Mucosa of rectum (tissue), 2 donors: ENCODE data around the gene SIRT4.
A peak's percentile ranks its signal among the peaks of the same experiment; 100 is the strongest.
"Not testable (repeated sequence)": the region's sequence is repeated elsewhere in the genome, so short reads cannot be mapped to it uniquely, and the experiment has no call there.

Source experiments
- H3K27ac ChIP-seq, 2 donors: one replicate each; pipeline ENCODE4 v1.7.0; 2013; ENCODE audit warnings: inconsistent platforms in 2 of 2, low read depth in 2 of 2, low read length in 2 of 2
- H3K27me3 ChIP-seq, 2 donors: one replicate each; pipeline ENCODE4 v1.7.0; 2013; ENCODE audit warnings: low read length in 2 of 2; ENCODE audit not compliant: control insufficient read depth in 2 of 2, insufficient read depth in 2 of 2
- H3K36me3 ChIP-seq, 2 donors: one replicate each; pipeline ENCODE4 v1.7.0; 2013; ENCODE audit warnings: low read length in 2 of 2; ENCODE audit not compliant: control insufficient read depth in 2 of 2, insufficient read depth in 2 of 2
- H3K4me1 ChIP-seq, 2 donors: one replicate each; pipeline ENCODE4 v1.7.0; 2013; ENCODE audit warnings: low read length in 2 of 2, mild to moderate bottlenecking in 1 of 2; ENCODE audit not compliant: control insufficient read depth in 2 of 2, insufficient read depth in 2 of 2
- H3K4me3 ChIP-seq, 2 donors: one replicate each; pipeline ENCODE4 v1.7.0; 2013; ENCODE audit warnings: low read length in 2 of 2
- H3K9ac ChIP-seq, 2 donors: one replicate each; pipeline ENCODE4 v1.7.0; 2013; ENCODE audit warnings: low read length in 2 of 2, low read depth in 1 of 2, mild to moderate bottlenecking in 1 of 2
- H3K9me3 ChIP-seq, 2 donors: one replicate each; pipeline ENCODE4 v1.7.0; 2013; ENCODE audit warnings: low read length in 2 of 2; ENCODE audit not compliant: control insufficient read depth in 2 of 2
- donor health status: healthy.
- donor health status: Normal muscosa, but diverticular disease.

SIRT4 gene

DNA sequence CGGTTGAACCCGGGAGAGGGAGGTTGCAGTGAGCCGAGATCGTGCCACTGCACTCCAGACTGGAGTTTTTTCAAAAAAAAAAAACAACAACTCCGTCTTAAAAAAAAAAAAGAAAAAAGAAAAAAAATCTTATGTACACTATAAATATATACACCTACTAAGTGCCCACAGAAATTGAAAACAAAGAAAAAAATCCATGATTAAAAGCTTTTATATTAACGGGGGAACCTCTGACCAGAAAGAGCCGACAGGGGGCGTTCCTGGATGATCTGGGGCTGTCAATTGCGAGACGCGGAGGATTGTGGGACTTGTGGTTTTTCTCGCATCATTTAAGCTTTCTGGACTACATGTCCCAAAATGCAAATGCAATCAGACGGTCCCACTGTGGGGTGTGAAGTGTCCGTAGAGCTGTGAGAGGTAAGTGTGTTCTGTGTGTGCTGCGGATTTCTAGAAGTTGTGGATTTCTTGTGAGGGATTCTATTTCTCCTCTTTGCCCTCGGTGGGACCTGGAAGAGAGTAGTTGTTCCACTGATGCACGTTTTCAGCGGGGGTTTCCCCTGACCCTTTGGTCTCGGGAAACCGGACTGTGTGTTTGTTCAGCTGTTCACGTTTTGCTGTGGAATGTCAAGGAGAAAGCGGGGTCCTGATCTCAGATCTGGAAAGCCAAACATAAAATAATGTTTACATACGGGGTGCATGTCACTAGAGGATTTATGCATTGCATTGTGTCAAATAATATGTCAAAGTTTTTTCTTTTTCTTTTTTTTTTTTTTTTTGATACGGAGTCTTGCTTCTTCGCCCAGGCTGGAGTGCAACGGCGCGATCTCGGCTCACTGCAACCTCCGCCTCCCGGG, at the start of gene SIRT4:
Gene SIRT4 (plus strand): TSS at position 360 of the 854 bp plus-strand sequence. CDS start 1,241 bp downstream, outside the sequence.
- peak within 1 kb of the TSS; percentile 27 to 59 for H3K27ac ChIP-seq
- peak within 1 kb of the TSS; percentile 34 to 94 for H3K9ac ChIP-seq
- peak within 1 kb of the TSS; percentile 63 to 91 for H3K4me3 ChIP-seq
- no peaks in the 10 kb centered on the region for H3K4me1 ChIP-seq
- no peaks in the 10 kb centered on the region for H3K27me3 ChIP-seq
- no peaks in the 10 kb centered on the region for H3K9me3 ChIP-seq
- no peaks in the 10 kb centered on the region for H3K36me3 ChIP-seq

DNA sequence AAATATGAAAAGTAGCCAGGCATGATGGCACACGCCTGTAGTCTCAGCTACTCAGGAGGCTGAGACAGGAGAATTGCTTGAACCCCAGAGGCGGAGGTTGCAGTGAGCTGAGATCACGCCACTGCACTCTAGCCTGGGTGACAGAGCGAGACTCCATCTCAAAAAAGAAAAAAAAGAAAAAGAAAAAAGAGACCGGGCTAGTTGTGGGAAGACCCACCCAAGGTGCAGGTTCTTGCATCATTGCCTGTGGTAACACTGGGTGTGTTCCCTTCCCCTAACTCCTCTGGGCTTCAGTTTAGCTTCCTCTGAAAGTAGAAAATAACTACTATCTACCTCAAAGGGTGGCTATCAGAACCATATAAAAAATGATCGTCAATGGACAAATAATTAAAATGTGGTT, 48.8 kb upstream of the SIRT4 start:
- H3K4me1 ChIP-seq: peaks cover 16 to 23% of the 10 kb centered on the region in 2 donors
- H3K9me3 ChIP-seq, H3K27ac ChIP-seq, H3K4me3 ChIP-seq, H3K27me3 ChIP-seq, H3K36me3 ChIP-seq, H3K9ac ChIP-seq: not testable (repeated sequence)

GRCh38 chr12:120254809-120255208, 47.3 kb upstream of the SIRT4 start:
- H3K27ac ChIP-seq: no peak overlapping the region
- H3K4me1 ChIP-seq: peaks cover 17 to 18% of the 10 kb centered on the region in 2 donors
- no peaks in the 10 kb centered on the region for H3K9me3 ChIP-seq
- H3K9ac ChIP-seq: no peak overlapping the region
- no peak overlapping the region for H3K4me3 ChIP-seq
- H3K27me3 ChIP-seq: no peaks in the 10 kb centered on the region
- no peaks in the 10 kb centered on the region for H3K36me3 ChIP-seq

GRCh38 chr12:120257041-120257821, 44.9 kb upstream of the SIRT4 start:
- H3K4me1 ChIP-seq: peaks cover 14 to 20% of the 10 kb centered on the region in 2 donors
- peak overlapping the region in 1 of 2 donors; percentile 39 for H3K9ac ChIP-seq
- peak overlapping the region; percentile 54 to 79 for H3K27ac ChIP-seq
- no peaks in the 10 kb centered on the region for H3K36me3 ChIP-seq
- H3K27me3 ChIP-seq: no peaks in the 10 kb centered on the region
- no peak overlapping the region for H3K4me3 ChIP-seq
- no peaks in the 10 kb centered on the region for H3K9me3 ChIP-seq

GRCh38 chr12:120258323-120258896, 43.7 kb upstream of the SIRT4 start:
- Histone ChIP-seq H3K4me1 (peaks cover 17 to 31% of the 10 kb centered on the region in 2 donors), H3K27ac (no peak overlapping the region), H3K4me3 (no peak overlapping the region), H3K27me3 (no peaks in the 10 kb centered on the region), H3K9me3 (no peaks in the 10 kb centered on the region), H3K36me3 (no peaks in the 10 kb centered on the region), H3K9ac (no peak overlapping the region)

DNA sequence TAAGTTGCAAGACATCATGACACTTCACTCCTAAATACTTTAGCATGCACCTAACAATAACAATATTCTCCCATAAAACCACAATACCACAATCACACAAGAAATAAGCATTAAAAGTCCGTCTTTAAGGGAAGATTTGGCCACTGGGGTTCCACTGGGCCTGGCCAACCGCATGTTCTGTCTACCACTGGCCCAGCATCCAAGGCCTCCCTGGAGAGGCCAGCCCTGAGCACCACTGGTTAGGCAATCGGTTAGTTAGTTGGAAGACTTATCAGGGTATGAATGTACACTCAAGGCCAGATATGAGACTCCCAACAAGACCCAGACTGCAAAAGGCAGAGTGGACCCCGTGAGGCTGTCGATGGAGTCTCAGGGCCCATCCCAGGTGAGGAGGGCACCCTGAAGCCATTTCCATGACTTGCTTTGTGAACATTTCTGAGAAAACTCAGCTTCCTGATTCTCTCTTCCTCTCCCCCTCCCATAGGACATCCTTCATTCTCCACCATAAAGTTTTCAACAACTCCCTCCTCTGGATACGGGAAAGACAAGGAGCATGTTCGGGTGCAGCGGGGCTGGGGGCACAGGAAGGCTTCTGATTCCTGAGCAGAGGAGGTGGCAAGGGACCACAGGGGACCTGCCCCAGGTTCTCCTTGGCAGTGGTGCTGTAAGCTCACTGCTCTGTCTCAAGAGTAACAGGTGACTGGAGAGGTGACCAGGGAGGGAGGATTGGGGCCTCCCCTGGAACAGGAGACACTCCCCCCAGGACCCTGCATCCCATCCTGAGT, 42.5 kb upstream of the SIRT4 start:
- no peak overlapping the region for H3K9ac ChIP-seq
- H3K4me1 ChIP-seq: peaks cover 26 to 43% of the 10 kb centered on the region in 2 donors
- no peaks in the 10 kb centered on the region for H3K9me3 ChIP-seq
- no peak overlapping the region for H3K27ac ChIP-seq
- H3K36me3 ChIP-seq: no peaks in the 10 kb centered on the region
- H3K4me3 ChIP-seq: no peak overlapping the region
- H3K27me3 ChIP-seq: no peaks in the 10 kb centered on the region

DNA sequence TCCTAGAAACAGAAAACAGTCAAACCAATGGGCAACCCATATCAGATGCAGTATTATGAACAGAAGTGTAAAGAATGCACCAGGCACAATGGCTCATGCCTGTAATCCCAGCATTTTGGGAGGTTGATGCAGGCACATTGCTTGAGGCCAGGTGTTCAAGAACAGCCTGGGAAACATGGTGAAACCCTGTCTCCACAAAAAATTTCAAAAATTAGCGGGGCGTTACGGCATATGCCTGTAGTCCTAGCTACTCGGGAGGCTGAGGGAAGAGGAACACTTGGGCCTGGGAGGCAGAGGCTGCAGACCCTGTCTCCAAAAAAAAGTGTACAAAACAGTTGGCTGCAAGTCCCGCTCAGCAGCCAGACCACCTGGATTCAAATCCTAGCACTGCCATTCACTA, 41.5 kb upstream of the SIRT4 start:
- no peak overlapping the region for H3K27ac ChIP-seq
- H3K9ac ChIP-seq: no peak overlapping the region
- no peaks in the 10 kb centered on the region for H3K36me3 ChIP-seq
- H3K9me3 ChIP-seq: no peaks in the 10 kb centered on the region
- H3K4me3 ChIP-seq: no peak overlapping the region
- H3K4me1 ChIP-seq: peaks cover 32 to 48% of the 10 kb centered on the region in 2 donors
- no peaks in the 10 kb centered on the region for H3K27me3 ChIP-seq

DNA sequence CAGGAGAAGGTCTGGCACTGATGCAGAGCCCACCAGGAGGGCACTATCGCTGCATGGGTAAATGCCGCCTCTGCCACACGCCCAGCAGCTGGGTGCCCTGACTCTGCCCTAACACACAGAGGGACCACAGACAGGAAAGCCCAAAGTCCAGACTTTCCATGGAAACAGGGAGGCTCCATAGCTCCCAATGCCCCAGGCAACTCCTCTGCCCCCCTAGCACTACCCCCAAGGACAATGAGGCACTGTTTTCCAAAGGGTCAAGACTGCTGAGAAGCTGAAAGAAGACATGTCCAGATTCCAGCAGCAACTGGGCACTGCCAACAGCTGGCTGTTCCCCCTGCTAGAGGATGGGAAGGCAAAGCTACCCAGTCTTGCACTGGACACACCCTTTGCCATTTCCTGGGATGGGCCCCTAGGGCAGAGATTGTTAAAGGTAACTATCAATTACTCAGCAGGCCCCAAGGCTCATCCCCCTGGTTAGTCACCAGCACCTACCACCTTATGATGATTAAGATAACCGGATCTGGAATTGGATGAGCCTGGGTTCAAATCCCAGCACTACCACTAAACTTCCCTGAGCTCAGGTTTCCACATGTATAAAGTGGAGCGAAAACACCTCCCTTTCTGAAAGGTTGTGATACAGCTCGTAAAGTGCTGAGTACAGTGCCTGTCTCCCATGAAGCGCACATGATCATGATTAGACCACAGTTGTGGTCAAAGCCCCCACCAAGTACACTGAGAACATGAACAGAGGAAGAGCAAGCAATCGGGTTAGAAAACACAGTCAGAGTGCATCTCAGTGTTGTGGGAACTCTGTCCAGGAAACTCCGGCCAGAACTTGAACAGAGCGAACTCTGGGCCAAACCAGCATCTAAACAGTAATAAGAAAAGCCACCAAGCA, 39.9 kb upstream of the SIRT4 start:
- Histone ChIP-seq H3K27me3 (no peaks in the 10 kb centered on the region), H3K4me3 (peak overlapping the region in 1 of 2 donors; percentile 63), H3K27ac (peak overlapping the region; percentile 53 to 75), H3K4me1 (peaks cover 36 to 48% of the 10 kb centered on the region in 2 donors), H3K9ac (peak overlapping the region in 1 of 2 donors; percentile 14), H3K9me3 (no peaks in the 10 kb centered on the region), H3K36me3 (no peaks in the 10 kb centered on the region)
